KMS-11 (cell line): ENCODE results near the gene TTYH1.

Source experiments
- H2AFZ ChIP-seq: fragments of 200-600 bp; sonication (generic); 2 replicates; pipeline ENCODE4 v1.6.1; 2016; ENCODE audit warnings: antibody characterized with exemption, mixed run types, low read depth
- H3K27ac ChIP-seq: fragments of 200-600 bp; sonication (generic); 2 replicates; pipeline ENCODE4 v1.6.1; 2016; ENCODE audit warnings: mild to moderate bottlenecking, mixed run types
- H3K27me3 ChIP-seq: fragments of 200-600 bp; sonication (generic); 2 replicates; pipeline ENCODE4 v1.6.1; 2017; ENCODE audit warnings: mild to moderate bottlenecking, low read depth, mixed run types, moderate library complexity; ENCODE audit not compliant: insufficient read depth
- H3K36me3 ChIP-seq: fragments of 200-600 bp; sonication (generic); 2 replicates; pipeline ENCODE4 v1.6.1; 2017; ENCODE audit warnings: mild to moderate bottlenecking, mixed run types; ENCODE audit not compliant: insufficient read depth
- H3K4me1 ChIP-seq: fragments of 200-600 bp; sonication (generic); 2 replicates; pipeline ENCODE4 v1.6.1; 2016; ENCODE audit warnings: mild to moderate bottlenecking, low read depth, mixed run types; ENCODE audit not compliant: poor library complexity, severe bottlenecking
- H3K4me2 ChIP-seq: fragments of 200-600 bp; sonication (generic); 2 replicates; pipeline ENCODE4 v1.7.0; 2016; ENCODE audit warnings: mild to moderate bottlenecking, mixed run types
- H3K4me3 ChIP-seq: fragments of 200-600 bp; sonication (generic); IDR thresholded peaks from 2 replicates; pipeline ENCODE4 v1.6.1; 2017; ENCODE audit warnings: low read depth, low read length, mixed read lengths; ENCODE audit not compliant: insufficient read depth
- H3K79me2 ChIP-seq: fragments of 200-600 bp; sonication (generic); 2 replicates; pipeline ENCODE4 v1.6.1; 2016; ENCODE audit warnings: low read depth, mixed run types; ENCODE audit not compliant: insufficient read depth
- H3K9ac ChIP-seq: fragments of 200-600 bp; sonication (generic); 2 replicates; pipeline ENCODE4 v1.6.1; 2016; ENCODE audit warnings: mild to moderate bottlenecking, mixed run types
- H4K20me1 ChIP-seq: fragments of 200-600 bp; sonication (generic); 2 replicates; pipeline ENCODE4 v1.6.1; 2016; ENCODE audit warnings: mild to moderate bottlenecking, mixed run types; ENCODE audit not compliant: insufficient read depth
- TF ChIP-seq, protein P1 (sequence below): fragments of 200-600 bp; sonication (generic); conservative IDR thresholded peaks from 2 replicates; pipeline ENCODE4 v1.6.1; 2017; ENCODE audit warnings: low read depth, mild to moderate bottlenecking, antibody characterized with exemption, low read length, moderate library complexity, mixed read lengths

Gene TTYH1

DNA sequence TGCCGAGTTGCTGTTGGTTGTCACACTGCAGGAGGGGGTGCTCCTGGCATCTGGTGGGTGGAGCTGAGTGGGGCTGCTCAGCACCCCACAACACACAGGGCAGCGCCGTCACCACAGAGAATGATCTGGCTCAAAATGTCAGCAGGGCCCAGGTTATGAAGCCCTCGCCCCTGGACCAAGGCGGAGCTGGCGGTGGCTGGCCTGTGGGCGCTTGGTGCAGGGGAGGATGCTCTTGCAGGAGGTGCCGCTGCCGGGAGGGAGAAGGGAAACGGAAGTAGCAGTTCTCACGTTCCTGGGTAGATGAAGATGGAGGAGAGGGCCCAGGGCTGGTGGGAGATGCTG is 19.6 kb downstream of the TTYH1 start:
- H3K27ac ChIP-seq, result no peak overlapping the region
- H3K9ac ChIP-seq, result no peak overlapping the region
- no peaks in the 10 kb centered on the region for H3K4me1 ChIP-seq
- H3K36me3 ChIP-seq, result no peaks in the 10 kb centered on the region
- no peaks in the 10 kb centered on the region for H4K20me1 ChIP-seq
- H3K4me2 ChIP-seq, result no peak overlapping the region
- TF ChIP-seq, protein P1, sequence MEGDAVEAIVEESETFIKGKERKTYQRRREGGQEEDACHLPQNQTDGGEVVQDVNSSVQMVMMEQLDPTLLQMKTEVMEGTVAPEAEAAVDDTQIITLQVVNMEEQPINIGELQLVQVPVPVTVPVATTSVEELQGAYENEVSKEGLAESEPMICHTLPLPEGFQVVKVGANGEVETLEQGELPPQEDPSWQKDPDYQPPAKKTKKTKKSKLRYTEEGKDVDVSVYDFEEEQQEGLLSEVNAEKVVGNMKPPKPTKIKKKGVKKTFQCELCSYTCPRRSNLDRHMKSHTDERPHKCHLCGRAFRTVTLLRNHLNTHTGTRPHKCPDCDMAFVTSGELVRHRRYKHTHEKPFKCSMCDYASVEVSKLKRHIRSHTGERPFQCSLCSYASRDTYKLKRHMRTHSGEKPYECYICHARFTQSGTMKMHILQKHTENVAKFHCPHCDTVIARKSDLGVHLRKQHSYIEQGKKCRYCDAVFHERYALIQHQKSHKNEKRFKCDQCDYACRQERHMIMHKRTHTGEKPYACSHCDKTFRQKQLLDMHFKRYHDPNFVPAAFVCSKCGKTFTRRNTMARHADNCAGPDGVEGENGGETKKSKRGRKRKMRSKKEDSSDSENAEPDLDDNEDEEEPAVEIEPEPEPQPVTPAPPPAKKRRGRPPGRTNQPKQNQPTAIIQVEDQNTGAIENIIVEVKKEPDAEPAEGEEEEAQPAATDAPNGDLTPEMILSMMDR, result no peak
- no peaks in the 10 kb centered on the region for H3K79me2 ChIP-seq
- no peak overlapping the region for H2AFZ ChIP-seq
- H3K27me3 ChIP-seq, result peaks cover 14% of the 10 kb centered on the region
- no peak overlapping the region for H3K4me3 ChIP-seq

DNA sequence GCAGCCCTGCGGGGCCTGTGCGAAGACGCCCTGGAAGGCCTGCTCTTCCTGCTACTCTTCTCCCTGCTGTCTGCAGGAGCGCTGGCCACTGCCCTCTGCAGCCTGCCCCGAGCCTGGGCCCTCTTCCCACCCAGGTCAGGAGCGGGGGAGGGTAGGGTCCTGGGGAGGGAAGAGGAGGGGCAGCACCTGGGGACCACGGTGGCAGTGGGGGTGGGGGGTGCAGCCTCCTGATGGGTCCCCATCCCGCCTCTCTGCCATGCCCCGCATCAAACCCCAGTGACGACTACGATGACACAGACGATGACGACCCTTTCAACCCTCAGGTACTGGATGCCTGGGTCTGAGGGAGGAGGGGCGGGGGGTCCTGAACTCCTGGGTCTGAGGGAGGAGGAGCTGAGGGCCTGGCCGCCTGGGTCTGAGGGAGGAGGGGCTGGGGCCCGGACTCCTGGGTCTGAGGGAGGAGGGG is 20.3 kb downstream of the TTYH1 start:
- Histone ChIP-seq H3K9ac (no peak overlapping the region), H3K4me1 (no peaks in the 10 kb centered on the region), H3K79me2 (no peaks in the 10 kb centered on the region), H2AFZ (no peak overlapping the region), H3K4me2 (no peak overlapping the region), H4K20me1 (no peaks in the 10 kb centered on the region), H3K36me3 (no peaks in the 10 kb centered on the region), H3K4me3 (no peak overlapping the region), H3K27ac (no peak overlapping the region), H3K27me3 (peaks cover 8% of the 10 kb centered on the region; the same call in 1 of the 2 replicates)
- TF ChIP-seq, protein P1, result no peak

DNA sequence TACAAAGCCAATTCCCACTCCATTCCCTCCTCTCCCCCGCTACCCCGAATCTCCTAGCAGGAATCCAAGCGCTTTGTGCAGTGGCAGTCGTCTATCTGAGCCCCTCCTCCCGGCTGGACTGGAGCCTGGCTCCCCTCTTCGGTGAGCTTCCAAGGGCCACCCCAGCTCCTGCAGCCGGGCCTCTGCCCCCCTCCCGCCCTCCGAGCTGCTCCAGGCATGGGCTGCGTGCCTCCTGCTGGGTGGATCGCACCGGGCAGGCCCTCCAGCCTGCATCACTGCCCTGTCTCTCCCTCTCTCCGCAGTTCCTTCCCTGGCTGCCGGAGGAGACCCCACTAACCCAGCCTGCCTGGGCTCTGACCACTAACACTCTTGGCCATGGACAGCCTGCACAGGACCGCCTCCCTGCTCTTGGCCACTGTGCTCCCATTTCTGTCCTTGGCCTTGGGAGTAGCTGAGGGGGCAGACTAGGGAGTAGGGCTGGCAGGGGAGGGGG is 20.8 kb downstream of the TTYH1 start:
- TF ChIP-seq, protein P1, result no peak
- H3K9ac ChIP-seq, result no peak overlapping the region
- no peaks in the 10 kb centered on the region for H3K36me3 ChIP-seq
- H3K4me1 ChIP-seq, result no peaks in the 10 kb centered on the region
- no peak overlapping the region for H3K27ac ChIP-seq
- H3K79me2 ChIP-seq, result no peaks in the 10 kb centered on the region
- peaks cover 8% of the 10 kb centered on the region; the same call in 1 of the 2 replicates for H3K27me3 ChIP-seq
- no peak overlapping the region for H3K4me2 ChIP-seq
- no peaks in the 10 kb centered on the region for H4K20me1 ChIP-seq
- H3K4me3 ChIP-seq, result no peak overlapping the region
- no peak overlapping the region for H2AFZ ChIP-seq

DNA sequence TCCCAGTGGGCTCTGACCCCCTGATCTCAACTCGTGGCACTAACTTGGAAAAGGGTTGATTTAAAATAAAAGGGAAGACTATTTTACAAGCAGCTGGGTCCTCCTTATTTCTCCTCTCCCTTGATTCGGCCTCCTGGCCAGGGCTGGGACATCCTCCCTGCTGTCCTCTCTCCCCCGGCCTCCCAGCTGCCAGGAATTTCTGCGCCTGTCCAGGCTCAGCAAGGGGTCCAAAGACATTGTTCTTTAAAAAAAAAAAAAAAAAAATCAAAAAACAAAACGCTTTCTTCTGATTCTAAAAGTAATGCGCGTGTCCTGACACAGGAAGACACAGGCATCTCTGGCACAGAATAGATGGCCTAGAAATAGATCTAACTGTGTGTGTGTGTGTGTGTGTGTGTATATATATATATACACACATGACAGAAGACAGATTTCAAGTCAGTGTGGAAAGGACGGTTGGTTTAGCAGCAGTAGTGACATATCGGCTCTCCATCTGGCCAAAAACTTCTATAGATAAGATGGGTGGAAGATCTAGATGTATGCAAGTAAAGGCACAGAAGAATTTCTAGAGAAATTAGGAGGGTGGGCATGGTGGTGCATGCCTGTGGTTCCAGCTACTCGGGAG is 21.5 kb downstream of the TTYH1 start:
- Histone ChIP-seq H3K4me1 (no peaks in the 10 kb centered on the region), H3K4me3 (no peak overlapping the region), H3K9ac (no peak overlapping the region)

More for the DNA sequence above, 21.5 kb downstream of the TTYH1 start:
- H3K36me3 ChIP-seq, result no peaks in the 10 kb centered on the region
- H3K4me2 ChIP-seq, result no peak overlapping the region
- TF ChIP-seq, protein P1, result no peak
- H2AFZ ChIP-seq, result no peak overlapping the region
- no peaks in the 10 kb centered on the region for H4K20me1 ChIP-seq
- peaks cover 5% of the 10 kb centered on the region; the same call in 1 of the 2 replicates for H3K27me3 ChIP-seq
- no peaks in the 10 kb centered on the region for H3K79me2 ChIP-seq
- no peak overlapping the region for H3K27ac ChIP-seq
